IMR-90 (cell line): ENCODE measurements around the gene CTNS.

Source experiments
- CEBPB ChIP-seq: IDR thresholded peaks from 2 replicates; pipeline ENCODE4 v1.6.1; 2012; ENCODE audit warnings: low read depth, low read length, improper control_type of control experiment
- RAD21 ChIP-seq: IDR thresholded peaks from 2 replicates; pipeline ENCODE4 v1.6.1; 2012; ENCODE audit warnings: low read length, improper control_type of control experiment
- RCOR1 ChIP-seq: IDR thresholded peaks from 2 replicates; pipeline ENCODE4 v1.6.1; 2012; ENCODE audit warnings: mild to moderate bottlenecking, low read length, improper control_type of control experiment; ENCODE audit not compliant: insufficient replicate concordance
- TF ChIP-seq, protein P1 (sequence below): conservative IDR thresholded peaks from 2 replicates; pipeline ENCODE4 v1.5.1; 2012; ENCODE audit warnings: mild to moderate bottlenecking, low read depth, low read length, improper control_type of control experiment

GRCh38 chr17:3704931-3705717 is 68.6 kb downstream of the CTNS start:
- no peak for TF ChIP-seq RCOR1
- TF ChIP-seq CEBPB, result no peak
- TF ChIP-seq, protein P1, sequence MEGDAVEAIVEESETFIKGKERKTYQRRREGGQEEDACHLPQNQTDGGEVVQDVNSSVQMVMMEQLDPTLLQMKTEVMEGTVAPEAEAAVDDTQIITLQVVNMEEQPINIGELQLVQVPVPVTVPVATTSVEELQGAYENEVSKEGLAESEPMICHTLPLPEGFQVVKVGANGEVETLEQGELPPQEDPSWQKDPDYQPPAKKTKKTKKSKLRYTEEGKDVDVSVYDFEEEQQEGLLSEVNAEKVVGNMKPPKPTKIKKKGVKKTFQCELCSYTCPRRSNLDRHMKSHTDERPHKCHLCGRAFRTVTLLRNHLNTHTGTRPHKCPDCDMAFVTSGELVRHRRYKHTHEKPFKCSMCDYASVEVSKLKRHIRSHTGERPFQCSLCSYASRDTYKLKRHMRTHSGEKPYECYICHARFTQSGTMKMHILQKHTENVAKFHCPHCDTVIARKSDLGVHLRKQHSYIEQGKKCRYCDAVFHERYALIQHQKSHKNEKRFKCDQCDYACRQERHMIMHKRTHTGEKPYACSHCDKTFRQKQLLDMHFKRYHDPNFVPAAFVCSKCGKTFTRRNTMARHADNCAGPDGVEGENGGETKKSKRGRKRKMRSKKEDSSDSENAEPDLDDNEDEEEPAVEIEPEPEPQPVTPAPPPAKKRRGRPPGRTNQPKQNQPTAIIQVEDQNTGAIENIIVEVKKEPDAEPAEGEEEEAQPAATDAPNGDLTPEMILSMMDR, result no peak
- no peak for TF ChIP-seq RAD21
